Fibroblast of peridontal ligament (primary cell): ENCODE results near the gene RALA.
"Not testable (repeated sequence)": the region's sequence is repeated elsewhere in the genome, so short reads cannot be mapped to it uniquely, and the experiment has no call there.

Experiments used
- DNase-seq: peaks from one replicate; pipeline ENCODE4 v3.0.0-alpha.2; 2010; ENCODE audit errors: extremely low read depth

Gene RALA

GRCh38 chr7:39727231-39728012, 104.0 kb downstream of the RALA start:
- no peak for DNase-seq

DNA sequence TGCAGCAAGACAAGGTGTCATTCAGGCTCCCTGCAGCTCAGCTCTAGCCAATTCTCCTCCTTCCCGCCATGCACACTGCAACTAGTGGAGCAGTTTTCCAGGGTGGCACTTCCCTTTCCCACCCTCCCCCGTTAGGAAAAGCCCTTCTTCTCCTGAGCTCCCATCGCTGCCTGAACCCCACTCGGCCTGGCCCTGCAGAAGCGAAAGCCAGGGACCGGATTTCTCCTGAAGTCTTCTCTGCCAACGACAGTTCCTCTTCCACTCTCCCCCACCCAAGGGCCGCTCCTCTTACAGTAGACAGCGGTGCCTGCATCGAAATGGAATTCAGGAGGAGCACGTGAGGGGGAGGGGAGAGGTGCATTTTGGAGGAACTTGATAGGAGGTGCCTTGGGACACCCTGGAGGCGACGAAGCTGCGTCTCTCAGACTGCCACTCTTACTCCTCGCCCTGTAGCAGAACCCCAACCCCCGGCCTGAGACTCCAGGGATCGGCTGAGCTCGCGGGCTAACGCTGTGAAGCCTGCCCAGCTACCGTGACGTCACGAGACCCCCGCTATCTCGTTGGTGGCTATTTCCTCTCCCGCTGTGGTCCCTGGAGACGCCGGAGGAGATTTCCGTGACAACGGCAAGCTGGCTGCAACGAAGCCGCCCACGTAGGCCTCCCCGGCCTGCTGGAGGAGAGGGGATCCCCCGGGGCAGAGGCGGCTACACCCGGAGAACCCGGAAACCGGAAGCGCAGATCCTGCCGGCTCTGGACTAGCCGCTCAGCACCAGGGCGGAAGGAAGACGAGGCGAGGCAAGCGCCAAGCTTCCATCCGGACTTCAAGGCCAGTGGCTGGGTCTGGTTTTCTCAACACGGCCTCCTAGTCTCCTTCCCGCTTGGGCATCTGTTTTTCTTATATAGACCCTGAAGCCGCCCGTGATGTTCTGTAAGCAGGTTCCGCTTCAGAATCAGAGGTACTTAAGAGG, 109.7 kb downstream of the RALA start:
- peak; percentile 98 for DNase-seq

GRCh38 chr7:39733881-39734632, 110.7 kb downstream of the RALA start:
- DNase-seq: peak; percentile 89

- no peak for DNase-seq
Observed at GRCh38 chr7:39734633-39735004, 111.2 kb downstream of the RALA start.

GRCh38 chr7:39735903-39736302, 112.5 kb downstream of the RALA start:
- peak; percentile 47 for DNase-seq

GRCh38 chr7:39741942-39742623, 118.7 kb downstream of the RALA start:
- DNase-seq: no peak

- no peak for DNase-seq
Observed at GRCh38 chr7:39744620-39745019, 121.2 kb downstream of the RALA start.

- DNase-seq: no peak
Observed at GRCh38 chr7:39745320-39745719, 121.9 kb downstream of the RALA start.

DNA sequence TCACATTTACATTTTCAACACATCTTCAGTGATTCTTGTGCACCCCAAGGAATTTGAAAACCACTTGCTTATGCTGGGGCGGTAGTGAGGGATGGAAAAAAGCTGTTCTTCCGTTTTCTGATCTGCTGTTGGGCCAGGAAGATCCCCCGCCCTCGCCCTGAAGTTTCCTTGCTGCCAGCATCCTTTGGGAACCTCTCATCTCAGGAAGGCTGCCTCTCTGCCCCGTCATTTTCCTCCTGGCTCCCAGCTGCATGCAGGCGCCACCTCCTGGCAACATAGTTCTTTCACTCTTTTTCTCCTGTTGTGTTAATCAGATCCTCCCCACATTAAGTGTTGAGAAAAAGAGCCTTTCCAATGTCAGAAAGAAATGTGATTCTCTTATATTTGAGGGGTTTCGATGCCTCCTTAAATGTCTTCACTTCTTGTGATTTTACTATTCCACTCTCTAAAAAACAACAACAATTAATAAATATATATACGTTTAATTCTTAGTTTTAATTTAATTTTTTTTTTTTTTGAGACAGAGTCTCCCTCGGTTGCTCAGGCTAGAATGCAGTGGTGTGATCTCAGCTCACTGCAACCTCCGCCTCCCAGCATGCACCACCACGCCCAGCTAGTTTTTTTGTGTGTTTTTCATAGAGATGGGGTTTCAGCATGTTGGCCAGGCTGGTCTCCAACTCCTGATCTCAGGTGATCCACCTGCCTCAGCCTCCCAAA, 122.9 kb downstream of the RALA start:
- peak; percentile 91 for DNase-seq

- DNase-seq: peak; percentile 86
Observed at GRCh38 chr7:39749177-39749576, 125.8 kb downstream of the RALA start.

DNA sequence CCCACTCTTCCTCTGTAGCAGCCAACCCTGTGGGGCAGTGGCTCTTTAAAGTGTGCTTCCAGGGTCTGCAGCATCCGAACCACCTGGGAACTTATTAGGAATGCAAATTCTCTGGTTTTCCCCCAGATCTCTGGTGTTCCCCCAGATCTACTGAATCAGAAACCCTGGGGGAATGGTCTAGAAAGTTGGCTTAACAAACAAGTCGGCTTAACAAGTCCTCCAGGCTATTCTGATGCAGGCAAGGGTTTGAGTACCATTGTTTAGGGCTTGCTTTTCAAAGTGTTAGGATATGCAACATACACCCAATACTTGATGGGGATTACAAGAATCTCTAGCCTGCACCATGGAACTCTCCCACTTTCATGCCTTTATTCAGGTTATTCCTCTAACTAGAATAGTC, 126.3 kb downstream of the RALA start:
- no peak for DNase-seq

GRCh38 chr7:39750253-39751077, 127.1 kb downstream of the RALA start:
- no peak for DNase-seq

DNA sequence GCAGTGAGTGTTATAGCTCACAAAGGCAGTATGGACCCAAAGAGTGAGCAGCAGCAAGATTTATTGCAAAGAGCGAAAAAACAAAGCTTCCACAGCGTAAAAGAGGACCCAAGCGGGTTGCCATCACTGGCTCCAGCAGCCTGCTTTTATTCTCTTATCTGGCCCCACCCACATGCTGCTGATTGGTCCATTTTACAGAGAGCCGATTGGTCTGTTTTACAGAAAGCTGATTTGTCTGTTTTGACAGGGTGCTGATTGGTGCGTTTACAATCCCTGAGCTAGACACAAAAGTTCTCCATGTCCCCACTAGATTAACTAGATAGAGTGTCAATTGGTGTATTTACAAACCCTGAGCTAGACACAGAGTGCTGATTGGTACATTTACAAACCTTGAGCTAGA, 129.9 kb downstream of the RALA start:
- DNase-seq: not testable (repeated sequence)

GRCh38 chr7:39753823-39754325, 130.5 kb downstream of the RALA start:
- DNase-seq: no peak

DNA sequence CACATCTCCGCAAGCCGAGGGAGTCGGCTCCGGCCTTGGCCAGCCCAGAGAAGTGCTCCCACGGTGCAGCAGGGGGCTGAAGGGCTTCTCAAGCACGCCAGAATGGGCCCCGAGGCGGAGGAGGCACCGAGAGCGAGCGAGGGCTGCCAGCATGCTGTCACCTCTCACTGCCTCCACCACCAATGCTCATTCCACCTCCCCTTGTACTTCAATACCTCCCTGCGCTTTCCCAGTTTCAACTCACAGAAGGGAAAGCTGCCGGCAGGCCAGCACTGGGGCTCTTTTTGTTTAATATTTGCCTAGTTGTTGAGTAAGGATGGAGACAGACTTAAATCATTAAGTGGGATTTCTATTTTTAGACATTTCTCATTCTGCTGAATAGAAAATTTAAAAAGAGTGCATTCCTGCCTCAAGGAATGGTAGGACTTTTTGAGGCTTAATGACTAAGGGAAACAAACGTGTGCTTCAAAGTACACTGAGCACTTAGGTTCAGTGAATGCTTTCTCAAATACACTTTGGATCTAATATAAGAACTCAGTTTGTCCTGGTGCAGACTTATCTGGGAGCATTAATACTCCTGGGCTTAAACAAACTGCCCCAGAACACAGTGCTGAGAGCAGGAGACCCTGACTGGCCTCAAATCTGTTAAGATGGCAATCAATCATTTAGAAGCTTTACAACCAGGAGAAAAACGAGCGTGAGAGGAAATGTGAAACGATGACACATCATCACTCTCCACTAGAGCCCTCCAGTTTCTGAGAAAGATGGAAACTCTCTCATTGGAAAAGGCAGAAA, 131.2 kb downstream of the RALA start:
- peak; percentile 77 for DNase-seq

DNA sequence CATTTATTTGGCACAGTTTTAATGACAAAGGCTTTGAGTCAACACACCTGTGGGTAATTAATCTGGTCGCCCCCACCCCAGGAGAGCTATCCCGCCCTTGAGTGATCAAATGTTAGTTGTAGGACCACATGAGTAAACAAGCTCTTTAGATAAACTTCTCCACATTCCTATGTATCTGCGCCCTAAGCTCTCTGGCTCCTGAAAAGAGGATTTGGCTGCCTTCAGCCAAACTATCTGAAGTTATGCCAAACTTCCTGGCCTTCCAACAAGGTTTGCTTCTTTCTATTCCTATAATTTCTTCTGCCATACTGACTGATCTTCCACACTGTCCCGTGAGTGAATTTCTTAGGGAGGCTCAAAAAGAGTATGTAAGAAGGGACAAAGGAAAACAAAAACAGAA, 134.2 kb downstream of the RALA start:
- DNase-seq: peak; percentile 34
